Fibroblast of the conjunctiva (primary cell): Measurements from ENCODE around the gene CHMP3.
"Not testable (repeated sequence)": the region's sequence is repeated elsewhere in the genome, so short reads cannot be mapped to it uniquely, and the experiment has no call there.

Experiments used
- DNase-seq: peaks from one replicate; pipeline ENCODE4 v3.0.0-alpha.2; 2010; ENCODE audit warnings: low read depth

Gene CHMP3

GRCh38 chr2:86507600-86507999 is 55.6 kb downstream of the CHMP3 start:
- DNase-seq = no peak

GRCh38 chr2:86500325-86501083 is 62.7 kb downstream of the CHMP3 start:
- no peak for DNase-seq

- no peak for DNase-seq
Measured at GRCh38 chr2:86499326-86499725, 63.9 kb downstream of the CHMP3 start.

- DNase-seq = no peak
Measured at GRCh38 chr2:86498468-86499260, 64.6 kb downstream of the CHMP3 start.

- not testable (repeated sequence) for DNase-seq
Measured at GRCh38 chr2:86496391-86496790, 66.9 kb downstream of the CHMP3 start.

GRCh38 chr2:86492048-86492453 is 71.2 kb downstream of the CHMP3 start:
- DNase-seq = no peak

- no peak for DNase-seq
Measured at GRCh38 chr2:86491088-86491487, 72.2 kb downstream of the CHMP3 start.

GRCh38 chr2:86490245-86490644 is 73.0 kb downstream of the CHMP3 start:
- DNase-seq = no peak

- no peak for DNase-seq
Measured at GRCh38 chr2:86489542-86489941, 73.7 kb downstream of the CHMP3 start.

GRCh38 chr2:86488561-86489250 is 74.5 kb downstream of the CHMP3 start:
- DNase-seq = no peak

GRCh38 chr2:86487062-86487461 is 76.2 kb downstream of the CHMP3 start:
- DNase-seq = no peak

- DNase-seq = no peak
Measured at GRCh38 chr2:86485802-86486201, 77.4 kb downstream of the CHMP3 start.

- DNase-seq = no peak
Measured at GRCh38 chr2:86485103-86485502, 78.1 kb downstream of the CHMP3 start.

- no peak for DNase-seq
Measured at GRCh38 chr2:86484385-86484784, 78.9 kb downstream of the CHMP3 start.

- DNase-seq = no peak
Measured at GRCh38 chr2:86482034-86482433, 81.2 kb downstream of the CHMP3 start.

- no peak for DNase-seq
Measured at GRCh38 chr2:86480105-86480504, 83.1 kb downstream of the CHMP3 start.

- no peak for DNase-seq
Measured at GRCh38 chr2:86477349-86477748, 85.9 kb downstream of the CHMP3 start.

- no peak for DNase-seq
Measured at GRCh38 chr2:86476918-86477317, 86.3 kb downstream of the CHMP3 start.

- peak; percentile 5 for DNase-seq
Measured at GRCh38 chr2:86476092-86476491, 87.2 kb downstream of the CHMP3 start.

- DNase-seq = no peak
Measured at GRCh38 chr2:86471637-86472036, 91.6 kb downstream of the CHMP3 start.

GRCh38 chr2:86470890-86471289 is 92.4 kb downstream of the CHMP3 start:
- DNase-seq = no peak

GRCh38 chr2:86468162-86469033 is 94.8 kb downstream of the CHMP3 start:
- DNase-seq = no peak
